C1 segment of cervical spinal cord (tissue), 14 donors: ENCODE data around the gene EPAS1.

ENCODE experiments used
- DNase-seq, 14 donors: peaks; one replicate each; lab custom pipeline; 2025; lab: John Stamatoyannopoulos, UW

EPAS1 gene

DNA sequence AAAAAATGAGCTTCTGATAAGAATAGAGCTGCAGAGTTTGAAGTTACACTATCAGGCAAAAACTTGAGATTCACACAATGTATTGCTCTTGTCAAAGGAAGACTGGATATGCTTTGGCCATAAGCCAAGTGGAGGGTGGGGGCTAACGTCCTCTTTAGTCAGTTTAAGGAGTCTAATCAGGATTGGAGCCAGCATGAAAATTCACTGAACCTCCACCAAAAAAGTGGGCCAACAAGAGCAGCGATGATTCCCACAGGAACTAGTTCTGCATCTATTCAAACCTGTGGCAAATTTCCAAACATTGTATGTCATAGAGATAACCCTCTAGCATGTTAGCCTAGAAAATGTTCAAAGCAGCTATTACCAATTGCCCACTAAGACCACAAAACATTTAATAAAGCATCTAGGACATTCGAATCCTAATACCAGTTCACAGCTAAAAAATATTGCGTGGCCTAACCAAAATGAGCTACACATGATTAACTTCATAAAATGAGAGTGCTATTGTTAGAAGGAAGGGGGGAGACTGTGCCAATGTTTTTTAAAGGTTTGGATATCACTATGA is 138.7 kb downstream of the EPAS1 start:
- no peak for DNase-seq
